K562 (cell line): ENCODE measurements around the gene FAM83G. TPM values are rescaled to one million over a fixed set of nuclear protein-coding genes. Genes with fewer than 3 reads are reported as not detected.

Source experiments
- ATAC-seq: fragments of 200-7000 bp; cut with Tn5 transposase; 3 replicates; pipeline ENCODE4 v1.9.1; 2020; ENCODE audit warnings: moderate library complexity
- BruUV-seq: library from RNA; stranded (reverse); fragments of 400-500 nt; replicated peaks from 2 replicates; lab custom pipeline; 2021; lab: Mats Ljungman, UMichigan
- CTCF ChIA-PET: fragments of 300-600 bp; formaldehyde crosslinking; extraction: SDS; loops from one replicate; lab custom pipeline; 2021; ENCODE audit warnings: low intra/inter-chr PET ratio; lab: Yijun Ruan, JAX
- POLR2A ChIA-PET: fragments of 300-600, 350-650 bp; sonication (Branson Sonifier 250); formaldehyde crosslinking; extraction: SDS; loops from one replicate; lab custom pipeline; 2021; ENCODE audit warnings: antibody characterized with exemption, inconsistent platforms; lab: Yijun Ruan, JAX
- DNase-seq, 4 experiments: peaks; one replicate each; pipeline versions ENCODE4 v3.0.0 to v3.0.0-alpha.2; 2011 to 2018; ENCODE audit warnings: low spot score in 3 of 4, mixed read lengths in 3 of 4; ENCODE audit errors: extremely low read depth in 1 of 4
- FAIRE-seq: peaks from 2 replicates; lab custom pipeline; 2011; peaks lifted over from hg19 to GRCh38; lab: Jason Lieb, UNC
- H2AFZ ChIP-seq: 2 replicates; pipeline ENCODE4 v1.6.0; 2011; ENCODE audit warnings: low read depth, low read length, control low read depth, inconsistent platforms
- H3K27ac ChIP-seq: fragments of 200-600 bp; 3 replicates; pipeline ENCODE4 v1.8.0; 2011; ENCODE audit warnings: low read depth, mild to moderate bottlenecking, control low read depth, inconsistent platforms, low read length, moderate library complexity, mixed read lengths; ENCODE audit errors: extremely low read depth
- H3K27me3 ChIP-seq, 2 experiments: fragments of 300-600 bp in 1 of 2; 2 replicates in 1 of 2; 3 replicates in 1 of 2; pipeline versions ENCODE4 v1.6.0 to v1.8.0; 2011; ENCODE audit warnings: inconsistent platforms in 2 of 2, low read length in 2 of 2, mild to moderate bottlenecking in 1 of 2, mixed read lengths in 1 of 2, moderate library complexity in 1 of 2; ENCODE audit not compliant: control insufficient read depth in 2 of 2, insufficient read depth in 2 of 2
- H3K36me3 ChIP-seq: fragments of 300-600 bp; 3 replicates; pipeline ENCODE4 v1.8.0; 2011; ENCODE audit warnings: mild to moderate bottlenecking, low read length, inconsistent platforms; ENCODE audit not compliant: control insufficient read depth, insufficient read depth
- H3K4me1 ChIP-seq, 2 experiments: fragments of 200-600 bp in 1 of 2; replicated peaks in 1 of 2; 2 replicates in 1 of 2; 3 replicates in 1 of 2; pipeline versions ENCODE4 v1.5.1 to v1.8.0; 2011; ENCODE audit warnings: inconsistent platforms in 2 of 2, low read length in 2 of 2, mild to moderate bottlenecking in 1 of 2, mixed read lengths in 1 of 2, moderate library complexity in 1 of 2; ENCODE audit not compliant: control insufficient read depth in 2 of 2, insufficient read depth in 2 of 2
- H3K4me2 ChIP-seq: 2 replicates; pipeline ENCODE4 v1.6.1; 2011; ENCODE audit warnings: low read length, control low read depth, inconsistent platforms, mixed read lengths; ENCODE audit not compliant: insufficient read depth
- H3K4me3 ChIP-seq: fragments of 200-600 bp; sonication (generic), shearing (Covaris generic); 2 replicates; pipeline ENCODE4 v1.5.1; 2016; ENCODE audit warnings: control low read depth, inconsistent platforms
- H3K79me2 ChIP-seq: fragments of 200-600 bp; 3 replicates; pipeline ENCODE4 v1.8.0; 2011; ENCODE audit warnings: low read length, inconsistent platforms; ENCODE audit not compliant: control insufficient read depth, insufficient read depth
- H3K9ac ChIP-seq, 2 experiments: 2 replicates each; pipeline versions ENCODE4 v1.6.0 to v1.6.1; 2011; ENCODE audit warnings: low read depth in 2 of 2, low read length in 2 of 2, control low read depth in 1 of 2, inconsistent platforms in 1 of 2, mild to moderate bottlenecking in 1 of 2, mixed read lengths in 1 of 2; ENCODE audit not compliant: insufficient read depth in 1 of 2
- H3K9me1 ChIP-seq: one replicate; pipeline ENCODE4 v1.6.0; 2011; ENCODE audit warnings: inconsistent platforms, mild to moderate bottlenecking, low read length, moderate library complexity; ENCODE audit not compliant: control insufficient read depth, insufficient read depth
- H3K9me3 ChIP-seq: replicated peaks from 2 replicates; pipeline ENCODE4 v1.5.1; 2011; ENCODE audit warnings: low read depth, low read length, inconsistent platforms; ENCODE audit not compliant: control insufficient read depth, insufficient read depth
- H4K20me1 ChIP-seq: replicated peaks from 2 replicates; pipeline ENCODE4 v1.6.1; 2011; ENCODE audit warnings: low read length, inconsistent platforms, mixed read lengths; ENCODE audit not compliant: control insufficient read depth, insufficient read depth
- ETV5 ChIP-seq: sonication (generic); formaldehyde crosslinking; IDR thresholded peaks from 2 replicates; pipeline ENCODE4 v1.4.0; 2020; ENCODE audit warnings: low read depth, mild to moderate bottlenecking, missing genetic modification reagents
- WGBS: fragments of 100-300 bp; shearing (Covaris generic); methylation state at CpG from one replicate; pipeline ENCODE4 v1.1.6; 2016; ENCODE audit warnings: low coverage, mixed read lengths; ENCODE audit not compliant: insufficient coverage; ENCODE audit errors: missing lambda C conversion rate; 5-methylcytosine and 5-hydroxymethylcytosine counted together
- in situ Hi-C: fragments of 300-500 bp; cut with MboI; formaldehyde crosslinking; loops from 4 replicates; pipeline ENCODE4 v1.15.0; 2018; ENCODE audit warnings: inconsistent platforms, mixed read lengths
- intact Hi-C: fragments of 100-400 bp; cut with micrococcal nuclease; formaldehyde crosslinking; loops from 2 replicates; pipeline ENCODE4 v1.14.2; 2022
- polyA plus RNA-seq, 8 experiments: library from polyadenylated mRNA; depleted of rRNA in 4 of 8; stranded (reverse) in 5 of 8; unstranded in 3 of 8; fragments of >200 nt; fragmentation: Nextera tagmentation in 2 of 8; fragmentation: Illumina TruSeq in 1 of 8; extraction: Ambion mirVana in 2 of 8; extraction: Trizol in 1 of 8; gene quantifications; 2 replicates each; pipeline versions ENCODE4 v1.2.1 to v1.2.3, GENCODE V29; 2011 to 2014; ENCODE audit warnings: inconsistent platforms in 1 of 8, missing spikeins in 1 of 8
- total RNA-seq, 7 experiments: library from RNA; depleted of rRNA in 6 of 7; stranded (reverse); fragments of >200 nt in 6 of 7; fragmentation: Illumina TruSeq in 2 of 7; extraction: Trizol in 2 of 7; gene quantifications; 2 replicates each; pipeline versions ENCODE4 v1.2.1 to v1.2.3, GENCODE V29; 2011 to 2021; ENCODE audit warnings: low replicate concordance in 1 of 7
- TF ChIP-seq, protein P1 (sequence below), 2 experiments: fragments of 450-650 bp in 1 of 2; sonication (generic) in 1 of 2; formaldehyde crosslinking in 1 of 2; IDR thresholded peaks in 1 of 2; conservative IDR thresholded peaks in 1 of 2; 2 replicates each; pipeline versions ENCODE4 v1.6.1 to v1.8.1; 2016 to 2023; ENCODE audit warnings: mild to moderate bottlenecking in 2 of 2, moderate library complexity in 2 of 2, inconsistent platforms in 1 of 2, missing genetic modification reagents in 1 of 2

The FAM83G gene
- total and polyA plus RNA-seq, 9 of the 15 experiments (the other 6 are each of a cell fraction or from before 2014, with no cell fraction given), result 0.04 to 10.3 (median 4.5) TPM; not detected in 1

DNA sequence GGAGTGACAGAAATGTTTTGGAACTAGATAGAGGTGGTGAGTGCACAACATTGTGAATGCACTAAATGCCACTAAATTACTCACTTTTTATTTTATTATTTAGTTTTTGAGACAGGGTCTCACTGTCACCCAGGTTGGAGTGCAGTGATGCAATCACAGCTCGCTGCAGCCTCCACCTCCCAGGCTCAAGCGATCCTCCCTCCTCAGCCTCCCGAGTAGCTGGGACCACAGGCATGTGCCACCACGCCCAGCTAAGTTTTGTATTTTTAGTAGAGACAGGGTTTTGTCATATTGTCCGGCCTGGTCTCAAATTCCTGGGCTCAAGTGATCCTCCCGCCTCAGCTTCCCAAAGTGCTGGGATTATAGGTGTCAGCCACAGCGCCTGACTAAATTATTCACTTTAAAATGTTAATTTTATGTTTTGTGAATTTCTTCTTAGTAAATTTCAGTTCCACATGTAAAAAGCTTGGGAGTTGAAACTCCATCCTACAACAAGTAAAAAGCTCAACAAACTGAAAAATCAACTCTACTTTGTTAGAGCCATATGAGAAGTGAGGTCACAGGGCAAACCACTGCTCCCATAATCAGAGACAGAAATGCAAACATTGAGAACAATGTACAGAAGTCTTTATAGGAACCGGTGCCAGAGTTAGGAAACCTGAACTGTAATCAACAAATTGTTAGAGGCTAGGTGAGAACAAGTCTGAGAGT is 66.4 kb downstream of the FAM83G start:
- no peak for FAIRE-seq
- H3K4me1 ChIP-seq, result peaks cover 0 to 1% of the 10 kb centered on the region in 2 experiments; a peak in 1 of 5 replicates
- H3K9me3 ChIP-seq, result no peaks in the 10 kb centered on the region
- 23% methylated on average over 7 of the region's 8 CpGs for WGBS
- intact Hi-C loops (loop anchor here (10.0 kb wide), 1 partner anchor 313 kb away; no protein-coding TSS in a partner anchor), in situ Hi-C loops (no loop called here)
- no peak overlapping the region for H3K4me3 ChIP-seq
- no peak for TF ChIP-seq ETV5 (CRISPR knock-in tag)
- TF ChIP-seq, protein P1, sequence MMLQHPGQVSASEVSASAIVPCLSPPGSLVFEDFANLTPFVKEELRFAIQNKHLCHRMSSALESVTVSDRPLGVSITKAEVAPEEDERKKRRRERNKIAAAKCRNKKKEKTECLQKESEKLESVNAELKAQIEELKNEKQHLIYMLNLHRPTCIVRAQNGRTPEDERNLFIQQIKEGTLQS (IDR thresholded peaks at IDR 0.05), result peak; percentile 18; the same call in 1 of the 2 replicates
- TF ChIP-seq, protein P1 (CRISPR knock-in tag; conservative IDR thresholded peaks at IDR 0.05), result no peak
- no peak overlapping the region for H3K27ac ChIP-seq
- no peaks in the 10 kb centered on the region for H3K9me1 ChIP-seq
- no peak for DNase-seq
- ChIA-PET POLR2A (no interaction called here), CTCF (no interaction called here)
- no peak overlapping the region for H2AFZ ChIP-seq
- H3K79me2 ChIP-seq, result no peaks in the 10 kb centered on the region
- no peak overlapping the region for H3K4me2 ChIP-seq
- BruUV-seq, result no TSS peak
- H3K9ac ChIP-seq, result no peak overlapping the region
- H3K27me3 ChIP-seq, result no peaks in the 10 kb centered on the region
- no peaks in the 10 kb centered on the region for H3K36me3 ChIP-seq
- no peak for ATAC-seq
- no peaks in the 10 kb centered on the region for H4K20me1 ChIP-seq
